CD4-positive, alpha-beta memory T cell (primary cell): Measurements from ENCODE around the gene ZNF330. TPM values are rescaled to one million over a fixed set of nuclear protein-coding genes. Genes with fewer than 3 reads are reported as not detected.

ENCODE experiments used
- CTCF ChIA-PET: fragments of 350-600 bp; sonication (Branson Sonifier 250); formaldehyde crosslinking; loops from one replicate; lab custom pipeline; 2021; ENCODE audit warnings: inconsistent platforms; ENCODE audit not compliant: partially characterized antibody; lab: Charles Lee
- POLR2A ChIA-PET: fragments of 350-600 bp; sonication (Branson Sonifier 250); formaldehyde crosslinking; loops from one replicate; lab custom pipeline; 2021; ENCODE audit not compliant: partially characterized antibody; lab: Charles Lee
- DNase-seq, 5 donors: peaks; one replicate each; pipeline versions ENCODE4 v3.0.0 to v3.0.0-alpha.2; 2020 to 2022; ENCODE audit warnings: mixed read lengths in 1 of 5
- H3K27ac ChIP-seq: one replicate; pipeline ENCODE4 v1.7.0; 2013; ENCODE audit warnings: low read depth, low read length
- H3K27me3 ChIP-seq: 2 replicates; pipeline ENCODE4 v1.7.0; 2013; ENCODE audit warnings: mild to moderate bottlenecking, low read length, moderate library complexity; ENCODE audit not compliant: insufficient read depth
- H3K36me3 ChIP-seq: 2 replicates; pipeline ENCODE4 v1.7.0; 2013; ENCODE audit warnings: mild to moderate bottlenecking, low read length, moderate library complexity; ENCODE audit not compliant: insufficient read depth
- H3K4me1 ChIP-seq: 2 replicates; pipeline ENCODE4 v1.7.0; 2013; ENCODE audit warnings: mild to moderate bottlenecking, low read length, moderate library complexity; ENCODE audit not compliant: insufficient read depth
- H3K4me3 ChIP-seq, 2 donors: one replicate each; pipeline ENCODE4 v1.7.0; 2013; ENCODE audit warnings: low read length in 2 of 2, mild to moderate bottlenecking in 1 of 2
- H3K9me3 ChIP-seq, 2 donors: one replicate each; pipeline ENCODE4 v1.7.0; 2013; ENCODE audit warnings: low read length in 2 of 2, control low read depth in 1 of 2; ENCODE audit not compliant: control insufficient read depth in 1 of 2
- H3K27ac Mint-ChIP-seq, 7 donors: one replicate each; pipeline ENCODE4 v1.8.0; 2020 to 2021; ENCODE audit warnings: mixed read lengths in 7 of 7, mild to moderate bottlenecking in 6 of 7, inconsistent platforms in 3 of 7, moderate library complexity in 3 of 7
- H3K27me3 Mint-ChIP-seq, 2 donors: one replicate each; pipeline ENCODE4 v1.8.0; 2020 to 2021; ENCODE audit warnings: mixed read lengths in 2 of 2
- H3K36me3 Mint-ChIP-seq, 2 donors: one replicate each; pipeline ENCODE4 v1.8.0; 2020 to 2021; ENCODE audit warnings: mixed read lengths in 2 of 2, inconsistent platforms in 1 of 2, mild to moderate bottlenecking in 1 of 2
- H3K4me1 Mint-ChIP-seq, 4 donors: one replicate each; pipeline ENCODE4 v1.8.0; 2020 to 2021; ENCODE audit warnings: mixed read lengths in 4 of 4, mild to moderate bottlenecking in 1 of 4
- H3K4me3 Mint-ChIP-seq, 8 donors: one replicate each; pipeline ENCODE4 v1.8.0; 2020 to 2021; ENCODE audit warnings: mixed read lengths in 8 of 8, mild to moderate bottlenecking in 7 of 8, moderate library complexity in 6 of 8, inconsistent platforms in 3 of 8
- H3K9me3 Mint-ChIP-seq, 8 donors: one replicate each; pipeline ENCODE4 v1.8.0; 2020 to 2021; ENCODE audit warnings: mixed read lengths in 8 of 8, mild to moderate bottlenecking in 5 of 8, inconsistent platforms in 3 of 8, moderate library complexity in 1 of 8
- intact Hi-C: fragments of 100-400 bp; cut with micrococcal nuclease; formaldehyde crosslinking; loops from one replicate; pipeline ENCODE4 v1.15.1; 2023
- polyA plus RNA-seq, 2 donors: library from polyadenylated mRNA; unstranded; fragments of 300-500 nt; fragmentation: Illumina TruSeq; gene quantifications; one replicate each; pipeline ENCODE4 v1.2.3, GENCODE V29; 2021
- total RNA-seq, 2 experiments: library from RNA; stranded (reverse); gene quantifications; one replicate each; pipeline ENCODE4 v1.2.3, GENCODE V29; 2021

The ZNF330 gene
- total and polyA plus RNA-seq, 4 experiments from 2014 or later, result 23.4 to 45.3 (median 37.0) TPM

GRCh38 chr4:141283563-141283962 lies 62.9 kb downstream of the ZNF330 start:
- Mint-ChIP-seq H3K27me3 (peaks cover 3% of the 10 kb centered on the region in 2 donors), H3K36me3 (no peaks in the 10 kb centered on the region), H3K27ac (no peak overlapping the region), H3K4me1 (no peaks in the 10 kb centered on the region), H3K4me3 (no peak overlapping the region), H3K9me3 (peaks cover 0 to under 1% (median 0%) of the 10 kb centered on the region in 8 donors)
- ChIA-PET CTCF (no interaction called here), POLR2A (no interaction called here)
- no peak for DNase-seq
- H3K27me3 ChIP-seq, result no peaks in the 10 kb centered on the region
- H3K27ac ChIP-seq, result no peak overlapping the region
- no peaks in the 10 kb centered on the region for H3K36me3 ChIP-seq
- intact Hi-C loops, result no loop called here
- no peaks in the 10 kb centered on the region for H3K4me1 ChIP-seq
- no peaks in the 10 kb centered on the region for H3K9me3 ChIP-seq
- no peak overlapping the region for H3K4me3 ChIP-seq

Other genes starting within 250 kb of the ZNF330 start
- gene RNF150, start 87.4 kb upstream of the ZNF330 start, total RNA-seq, result not detected
- not detected for gene RNF150, start 87.4 kb upstream of the ZNF330 start, polyA plus RNA-seq